Fibroblast of gingiva (primary cell): ENCODE results near the gene RS1.

Experiments used
- DNase-seq: peaks from one replicate; pipeline ENCODE4 v3.0.0-alpha.2; 2011; ENCODE audit warnings: low read depth

Gene RS1

GRCh38 chrX:18598413-18598812 lies 73.5 kb downstream of the RS1 start:
- DNase-seq, result no peak

- no peak for DNase-seq
Measured at GRCh38 chrX:18596096-18596495, 75.8 kb downstream of the RS1 start.

- DNase-seq, result no peak
Measured at GRCh38 chrX:18594079-18594478, 77.8 kb downstream of the RS1 start.

GRCh38 chrX:18591834-18592233 lies 80.1 kb downstream of the RS1 start:
- DNase-seq, result no peak
